H9 (cell line): ENCODE measurements around the gene GFM2. TPM values are rescaled to one million over a fixed set of nuclear protein-coding genes. Genes with fewer than 3 reads are reported as not detected.

Experiments
- DNase-seq: peaks from one replicate; pipeline ENCODE4 v3.0.0-alpha.2; 2017
- H2AFZ ChIP-seq: one replicate; pipeline ENCODE4 v1.6.1; 2013; ENCODE audit warnings: mild to moderate bottlenecking, low read length, control low read depth, moderate library complexity
- H2AK5ac ChIP-seq: 2 replicates; pipeline ENCODE4 v1.6.1; 2013; ENCODE audit warnings: low read length, control low read depth, mixed read lengths; ENCODE audit not compliant: insufficient read length
- H2BK120ac ChIP-seq: one replicate; pipeline ENCODE4 v1.6.1; 2013; ENCODE audit warnings: low read depth, mild to moderate bottlenecking, low read length, control low read depth, inconsistent platforms; ENCODE audit not compliant: poor library complexity, severe bottlenecking
- H2BK12ac ChIP-seq: 2 replicates; pipeline ENCODE4 v1.6.1; 2013; ENCODE audit warnings: low read length, control low read depth, mixed read lengths, low read depth; ENCODE audit not compliant: insufficient read length
- H2BK15ac ChIP-seq: 2 replicates; pipeline ENCODE4 v1.6.1; 2013; ENCODE audit warnings: low read depth, low read length, control low read depth
- H2BK20ac ChIP-seq: one replicate; pipeline ENCODE4 v1.6.1; 2013; ENCODE audit warnings: low read depth, mild to moderate bottlenecking, low read length, control low read depth, inconsistent platforms; ENCODE audit not compliant: poor library complexity, severe bottlenecking
- H2BK5ac ChIP-seq: 2 replicates; pipeline ENCODE4 v1.6.1; 2013; ENCODE audit warnings: low read length, control low read depth, mixed read lengths; ENCODE audit not compliant: insufficient read length
- H3K14ac ChIP-seq: 2 replicates; pipeline ENCODE4 v1.6.1; 2013; ENCODE audit warnings: low read length, control low read depth; ENCODE audit not compliant: insufficient read depth
- H3K18ac ChIP-seq: 2 replicates; pipeline ENCODE4 v1.6.1; 2013; ENCODE audit warnings: low read depth, mild to moderate bottlenecking, mixed read lengths, low read length, control low read depth; ENCODE audit not compliant: insufficient read length
- H3K23ac ChIP-seq: 2 replicates; pipeline ENCODE4 v1.6.1; 2013; ENCODE audit warnings: low read length, control low read depth, mixed read lengths, low read depth; ENCODE audit not compliant: insufficient read length
- H3K23me2 ChIP-seq: 2 replicates; pipeline ENCODE4 v1.6.1; 2013; ENCODE audit warnings: low read depth, mild to moderate bottlenecking, mixed read lengths, low read length, control low read depth; ENCODE audit not compliant: insufficient read length, poor library complexity, severe bottlenecking
- H3K27ac ChIP-seq: 2 replicates; pipeline ENCODE4 v1.5.1; 2013; ENCODE audit warnings: low read length, control low read depth, mixed read lengths, low read depth; ENCODE audit not compliant: insufficient read length
- H3K27me3 ChIP-seq: 2 replicates; pipeline ENCODE4 v1.6.1; 2013; ENCODE audit warnings: low read length, control low read depth, inconsistent platforms; ENCODE audit not compliant: insufficient read depth
- H3K4ac ChIP-seq: 2 replicates; pipeline ENCODE4 v1.6.1; 2013; ENCODE audit warnings: low read depth, mild to moderate bottlenecking, control low read depth, inconsistent platforms, low read length, moderate library complexity
- H3K4me1 ChIP-seq: 2 replicates; pipeline ENCODE4 v1.6.1; 2013; ENCODE audit warnings: low read length, control low read depth, inconsistent platforms; ENCODE audit not compliant: insufficient read depth
- H3K4me2 ChIP-seq: 2 replicates; pipeline ENCODE4 v1.6.1; 2013; ENCODE audit warnings: low read length, control low read depth, mixed read lengths; ENCODE audit not compliant: insufficient read length, insufficient read depth
- H3K56ac ChIP-seq: 2 replicates; pipeline ENCODE4 v1.6.1; 2013; ENCODE audit warnings: low read depth, mild to moderate bottlenecking, mixed read lengths, low read length, control low read depth; ENCODE audit not compliant: insufficient read length
- H3K79me1 ChIP-seq: 2 replicates; pipeline ENCODE4 v1.6.1; 2013; ENCODE audit warnings: low read depth, mild to moderate bottlenecking, moderate library complexity, low read length, control low read depth, inconsistent platforms; ENCODE audit not compliant: insufficient read depth, poor library complexity, severe bottlenecking
- H3K79me2 ChIP-seq: 2 replicates; pipeline ENCODE4 v1.6.1; 2013; ENCODE audit warnings: low read length, control low read depth, inconsistent platforms; ENCODE audit not compliant: insufficient read depth
- H3K9ac ChIP-seq: 2 replicates; pipeline ENCODE4 v1.6.1; 2013; ENCODE audit warnings: low read length, control low read depth, mixed read lengths; ENCODE audit not compliant: insufficient read length; ENCODE audit errors: extremely low read depth
- H3K9me3 ChIP-seq: one replicate; pipeline ENCODE4 v1.6.1; 2013; ENCODE audit warnings: low read depth, low read length, inconsistent platforms; ENCODE audit not compliant: control insufficient read depth
- H3T11ph ChIP-seq: one replicate; pipeline ENCODE4 v1.6.1; 2013; ENCODE audit warnings: mild to moderate bottlenecking, low read length, control low read depth, inconsistent platforms
- H4K20me1 ChIP-seq: one replicate; pipeline ENCODE4 v1.6.1; 2013; ENCODE audit not compliant: control insufficient read depth, insufficient read length, insufficient read depth
- H4K5ac ChIP-seq: 2 replicates; pipeline ENCODE4 v1.6.1; 2013; ENCODE audit warnings: low read depth, mild to moderate bottlenecking, mixed read lengths, low read length, control low read depth; ENCODE audit not compliant: insufficient read length
- H4K8ac ChIP-seq: replicated peaks from 2 replicates; pipeline ENCODE4 v1.6.1; 2013; ENCODE audit warnings: low read length, control low read depth, mixed read lengths, low read depth; ENCODE audit not compliant: insufficient read length
- H4K91ac ChIP-seq: 2 replicates; pipeline ENCODE4 v1.6.1; 2013; ENCODE audit warnings: low read depth, mild to moderate bottlenecking, moderate library complexity, mixed read lengths, low read length, control low read depth; ENCODE audit not compliant: insufficient read length
- H3K27ac Mint-ChIP-seq, 3 experiments: 2 replicates in 2 of 3; 3 replicates in 1 of 3; pipeline ENCODE4 v1.8.0; 2020 to 2021; ENCODE audit warnings: mixed read lengths in 3 of 3, mild to moderate bottlenecking in 1 of 3, moderate library complexity in 1 of 3
- H3K27me3 Mint-ChIP-seq: 2 replicates; pipeline ENCODE4 v1.8.0; 2021; ENCODE audit warnings: low read depth, mild to moderate bottlenecking, moderate library complexity, mixed read lengths
- H3K36me3 Mint-ChIP-seq, 3 experiments: 2 replicates in 2 of 3; 3 replicates in 1 of 3; pipeline ENCODE4 v1.8.0; 2020 to 2021; ENCODE audit warnings: low read depth in 3 of 3, mixed read lengths in 3 of 3; ENCODE audit not compliant: insufficient read depth in 1 of 3
- H3K4me1 Mint-ChIP-seq, 2 experiments: 2 replicates each; pipeline ENCODE4 v1.8.0; 2020; ENCODE audit warnings: mixed read lengths in 2 of 2
- H3K4me3 Mint-ChIP-seq, 2 experiments: 2 replicates in 1 of 2; 3 replicates in 1 of 2; pipeline ENCODE4 v1.8.0; 2020 to 2021; ENCODE audit warnings: mild to moderate bottlenecking in 2 of 2, mixed read lengths in 2 of 2, moderate library complexity in 1 of 2
- H3K9me3 Mint-ChIP-seq, 2 experiments: 2 replicates in 1 of 2; 3 replicates in 1 of 2; pipeline ENCODE4 v1.8.0; 2020; ENCODE audit warnings: mild to moderate bottlenecking in 2 of 2, mixed read lengths in 2 of 2, moderate library complexity in 1 of 2
- CTCF ChIP-seq: fragments of 200-600 bp; sonication (generic); conservative IDR thresholded peaks from 3 replicates; pipeline ENCODE4 v1.8.0; 2021; ENCODE audit warnings: antibody characterized with exemption, mild to moderate bottlenecking
- WGBS: extraction: QIAGEN DNeasy Blood & Tissue Kit; methylation state at CpG from one replicate; pipeline ENCODE4 v1.1.7; 2013; ENCODE audit warnings: missing lambda C conversion rate, low lambda C conversion rate, mixed read lengths; ENCODE audit not compliant: insufficient read length; ENCODE audit errors: extremely low coverage; 5-methylcytosine and 5-hydroxymethylcytosine counted together
- total RNA-seq: library from RNA; stranded (reverse); gene quantifications from 2 replicates; pipeline ENCODE4 v1.2.1, GENCODE V29; 2021

The GFM2 gene
- total RNA-seq, 1 experiment from 2014 or later, result 30.0 TPM

GRCh38 chr5:74766418-74766848, 484 bp downstream of the GFM2 start:
- Histone ChIP-seq H3K79me2 (peaks cover 15% of the 10 kb centered on the region; the same call in 1 of the 2 replicates), H2BK12ac (no peak overlapping the region), H2BK120ac (no peak overlapping the region), H3K18ac (no peak overlapping the region), H3K14ac (no peak overlapping the region), H3T11ph (no peak overlapping the region), H3K9me3 (no peaks in the 10 kb centered on the region), H4K5ac (no peak overlapping the region), H3K4me2 (peak overlapping the region; percentile 97), H3K27ac (no peak overlapping the region), H4K20me1 (no peaks in the 10 kb centered on the region), H2AFZ (no peak overlapping the region), H2BK20ac (no peak overlapping the region), H4K8ac (no peak overlapping the region), H3K56ac (no peak overlapping the region), H3K4me1 (no peaks in the 10 kb centered on the region), H2BK15ac (no peak overlapping the region), H3K27me3 (no peaks in the 10 kb centered on the region), H2AK5ac (no peak overlapping the region), H3K9ac (peak overlapping the region; percentile 50), H3K23ac (no peak overlapping the region), H4K91ac (no peak overlapping the region), H3K23me2 (peaks cover 3% of the 10 kb centered on the region), H3K79me1 (peaks cover 7% of the 10 kb centered on the region), H2BK5ac (no peak overlapping the region), H3K4ac (no peak overlapping the region)
- Mint-ChIP-seq H3K27me3 (no peaks in the 10 kb centered on the region), H3K36me3 (peaks cover 18 to 39% (median 32%) of the 10 kb centered on the region in 3 experiments), H3K9me3 (no peaks in the 10 kb centered on the region), H3K4me1 (peaks cover 10 to 15% of the 10 kb centered on the region in 2 experiments), H3K4me3 (peak overlapping the region; percentile 99 to 100), H3K27ac (peak overlapping the region; percentile 41 to 99 (median 60); a peak in 5 of 7 replicates)
- WGBS, result no CpG with 5 or more reads among the region's 10 CpGs
- DNase-seq, result no peak
- TF ChIP-seq CTCF, result peak; percentile 53
